ENCODE data around the gene SHB. TPM values are rescaled to one million over a fixed set of nuclear protein-coding genes. Genes with fewer than 3 reads are reported as not detected.

Gene SHB
- total RNA-seq, 2 experiments from 2014 or later: 0.41 to 1.0 TPM

GRCh38 chr9:37935096-37935495 lies 133.9 kb downstream of the SHB start:
- H3K79me2 ChIP-seq (ENCODE audit: insufficient read depth, low read depth, low read length): no peaks in the 10 kb centered on the region
- TF ChIP-seq EZH2phosphoT487 (IDR thresholded peaks at IDR 0.05; ENCODE audit: borderline replicate concordance, low read depth, low read length) (no peak), CTCF (conservative IDR thresholded peaks at IDR 0.05; ENCODE audit: low read length) (no peak)
- H3K9me3 ChIP-seq (ENCODE audit: low read length): 0 out of 2 replicates have a peak, but pooled peaks cover 4% of the 10 kb centered on the region
- no peaks in the 10 kb centered on the region for H4K20me1 ChIP-seq (ENCODE audit: insufficient read depth, low read length)
- no TSS peak for BruUV-seq (replicated peaks)
- H3K4me1 ChIP-seq (ENCODE audit: insufficient read depth, low read length, poor library complexity, severe bottlenecking): no peaks in the 10 kb centered on the region
- H3K27ac ChIP-seq (ENCODE audit: low read depth, low read length, poor library complexity, severe bottlenecking): no peak overlapping the region
- POLR2A ChIA-PET: no interaction called here
- intact Hi-C loops (cut with micrococcal nuclease; ENCODE audit: unreplicated experiment): no loop called here
- H3K36me3 ChIP-seq (ENCODE audit: insufficient read depth, low read length): no peaks in the 10 kb centered on the region
- DNase-seq (ENCODE audit: low spot score): no peak
- no peak overlapping the region for H2AFZ ChIP-seq (ENCODE audit: low read length)
- H3K4me3 ChIP-seq (ENCODE audit: low read depth, low read length, poor library complexity, severe bottlenecking): no peak overlapping the region
- H3K9me2 ChIP-seq (ENCODE audit: insufficient read depth, low read length): no peaks in the 10 kb centered on the region
- H3K4me2 ChIP-seq (ENCODE audit: low read length): no peak overlapping the region
- CTCF ChIA-PET (ENCODE audit: unreplicated experiment): no interaction called here

GRCh38 chr9:37931592-37931991 lies 137.4 kb downstream of the SHB start:
- no peak overlapping the region for H3K4me2 ChIP-seq (ENCODE audit: low read length)
- 0 out of 2 replicates have a peak, but pooled peaks cover 4% of the 10 kb centered on the region for H3K9me3 ChIP-seq (ENCODE audit: low read length)
- no peak for DNase-seq (ENCODE audit: low spot score)
- no peak for TF ChIP-seq EZH2phosphoT487 (IDR thresholded peaks at IDR 0.05; ENCODE audit: borderline replicate concordance, low read depth, low read length)
- TF ChIP-seq CTCF (conservative IDR thresholded peaks at IDR 0.05; ENCODE audit: low read length): no peak
- BruUV-seq (replicated peaks): no TSS peak
- no peak overlapping the region for H2AFZ ChIP-seq (ENCODE audit: low read length)
- no peak overlapping the region for H3K27ac ChIP-seq (ENCODE audit: low read depth, low read length, poor library complexity, severe bottlenecking)
- CTCF ChIA-PET (ENCODE audit: unreplicated experiment): no interaction called here
- no peaks in the 10 kb centered on the region for H4K20me1 ChIP-seq (ENCODE audit: insufficient read depth, low read length)
- POLR2A ChIA-PET: no interaction called here
- intact Hi-C loops (cut with micrococcal nuclease; ENCODE audit: unreplicated experiment): no loop called here
- H3K36me3 ChIP-seq (ENCODE audit: insufficient read depth, low read length): no peaks in the 10 kb centered on the region
- no peak overlapping the region for H3K4me3 ChIP-seq (ENCODE audit: low read depth, low read length, poor library complexity, severe bottlenecking)
- no peaks in the 10 kb centered on the region for H3K9me2 ChIP-seq (ENCODE audit: insufficient read depth, low read length)
- no peaks in the 10 kb centered on the region for H3K4me1 ChIP-seq (ENCODE audit: insufficient read depth, low read length, poor library complexity, severe bottlenecking)
- H3K79me2 ChIP-seq (ENCODE audit: insufficient read depth, low read depth, low read length): no peaks in the 10 kb centered on the region

- intact Hi-C loops (cut with micrococcal nuclease; ENCODE audit: unreplicated experiment): no loop called here
Observed at GRCh38 chr9:37929441-37929895, 139.6 kb downstream of the SHB start.

More at GRCh38 chr9:37929441-37929895, 139.6 kb downstream of the SHB start:
- POLR2A ChIA-PET: interaction anchor here (0.6 kb wide), 1 partner anchor 178 kb away, joined by 6 read pairs; no protein-coding TSS in a partner anchor
- CTCF ChIA-PET (ENCODE audit: unreplicated experiment): no interaction called here
- Histone ChIP-seq H3K9me2 (ENCODE audit: insufficient read depth, low read length) (no peaks in the 10 kb centered on the region), H3K4me1 (ENCODE audit: insufficient read depth, low read length, poor library complexity, severe bottlenecking) (no peaks in the 10 kb centered on the region), H3K9me3 (ENCODE audit: low read length) (0 out of 2 replicates have a peak, but pooled peaks cover 4% of the 10 kb centered on the region), H3K36me3 (ENCODE audit: insufficient read depth, low read length) (no peaks in the 10 kb centered on the region), H3K79me2 (ENCODE audit: insufficient read depth, low read depth, low read length) (no peaks in the 10 kb centered on the region), H4K20me1 (ENCODE audit: insufficient read depth, low read length) (no peaks in the 10 kb centered on the region), H2AFZ (ENCODE audit: low read length) (no peak overlapping the region), H3K4me3 (ENCODE audit: low read depth, low read length, poor library complexity, severe bottlenecking) (no peak overlapping the region), H3K27ac (ENCODE audit: low read depth, low read length, poor library complexity, severe bottlenecking) (no peak overlapping the region), H3K4me2 (ENCODE audit: low read length) (no peak overlapping the region)
- TF ChIP-seq EZH2phosphoT487 (IDR thresholded peaks at IDR 0.05; ENCODE audit: borderline replicate concordance, low read depth, low read length) (no peak), CTCF (conservative IDR thresholded peaks at IDR 0.05; ENCODE audit: low read length) (no peak)
- DNase-seq (ENCODE audit: low spot score): no peak
- BruUV-seq (replicated peaks): no TSS peak
